Measurements from ENCODE around the gene KRT71.

The KRT71 gene

GRCh38 chr12:52495389-52495788 is 57.6 kb downstream of the KRT71 start:
- H3K79me2 ChIP-seq (ENCODE audit: low read length), result no peaks in the 10 kb centered on the region
- H3K9ac ChIP-seq (ENCODE audit: low read length), result peak overlapping the region; percentile 7; the same call in 1 of the 2 replicates
- H3K9me3 ChIP-seq (ENCODE audit: insufficient read depth, low read length), result no peaks in the 10 kb centered on the region
- H4K20me1 ChIP-seq (ENCODE audit: insufficient read depth, low read length), result no peaks in the 10 kb centered on the region
- peaks cover 27% of the 10 kb centered on the region for H3K4me1 ChIP-seq (ENCODE audit: low read length)
- H3K27me3 ChIP-seq (ENCODE audit: low read depth, low read length), result peaks cover 26% of the 10 kb centered on the region; the same call in 1 of the 2 replicates
- H3K4me2 ChIP-seq (ENCODE audit: low read length), result peak overlapping the region; percentile 74
- H3K27ac ChIP-seq (ENCODE audit: low read length), result no peak overlapping the region
- TF ChIP-seq CTCF (IDR thresholded peaks at IDR 0.05; ENCODE audit: low read depth, low read length), result peak; percentile 22
- TF ChIP-seq EZH2phosphoT487 (IDR thresholded peaks at IDR 0.05; ENCODE audit: low read depth), result no peak
- no peaks in the 10 kb centered on the region for H3K36me3 ChIP-seq (replicated peaks; ENCODE audit: low read depth, low read length)
- peak overlapping the region; percentile 84 for H2AFZ ChIP-seq (ENCODE audit: low read depth, low read length)
- peak overlapping the region; percentile 43 for H3K4me3 ChIP-seq (ENCODE audit: low read length)

DNA sequence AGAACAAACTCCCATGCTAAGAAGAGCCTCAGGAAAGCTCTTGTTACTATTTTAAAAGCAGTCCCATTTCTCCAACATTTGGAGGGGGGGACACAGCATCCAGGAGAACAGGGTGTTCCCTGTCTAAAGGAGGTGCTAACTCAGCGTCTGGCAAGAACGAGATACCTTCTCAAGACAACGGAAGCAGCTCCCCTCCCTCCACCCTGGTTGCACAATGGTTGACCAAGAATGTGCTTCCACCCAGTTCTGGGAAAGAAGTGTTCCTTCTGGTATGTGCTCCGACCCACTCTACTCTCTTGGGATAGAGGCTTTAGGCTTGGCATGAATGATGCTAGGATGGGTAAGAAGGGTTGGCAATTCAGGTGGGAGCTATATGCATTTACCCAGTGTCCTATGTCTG is 58.4 kb downstream of the KRT71 start:
- Histone ChIP-seq H3K27ac (ENCODE audit: low read length) (no peak overlapping the region), H3K4me3 (ENCODE audit: low read length) (no peak overlapping the region), H3K9ac (ENCODE audit: low read length) (no peak overlapping the region), H3K36me3 (replicated peaks; ENCODE audit: low read depth, low read length) (no peaks in the 10 kb centered on the region), H2AFZ (ENCODE audit: low read depth, low read length) (no peak overlapping the region), H4K20me1 (ENCODE audit: insufficient read depth, low read length) (no peaks in the 10 kb centered on the region), H3K9me3 (ENCODE audit: insufficient read depth, low read length) (no peaks in the 10 kb centered on the region), H3K27me3 (ENCODE audit: low read depth, low read length) (peaks cover 26% of the 10 kb centered on the region; the same call in 1 of the 2 replicates), H3K4me1 (ENCODE audit: low read length) (peaks cover 27% of the 10 kb centered on the region), H3K4me2 (ENCODE audit: low read length) (no peak overlapping the region), H3K79me2 (ENCODE audit: low read length) (no peaks in the 10 kb centered on the region)
- no peak for TF ChIP-seq CTCF (IDR thresholded peaks at IDR 0.05; ENCODE audit: low read depth, low read length)
- TF ChIP-seq EZH2phosphoT487 (IDR thresholded peaks at IDR 0.05; ENCODE audit: low read depth), result no peak

DNA sequence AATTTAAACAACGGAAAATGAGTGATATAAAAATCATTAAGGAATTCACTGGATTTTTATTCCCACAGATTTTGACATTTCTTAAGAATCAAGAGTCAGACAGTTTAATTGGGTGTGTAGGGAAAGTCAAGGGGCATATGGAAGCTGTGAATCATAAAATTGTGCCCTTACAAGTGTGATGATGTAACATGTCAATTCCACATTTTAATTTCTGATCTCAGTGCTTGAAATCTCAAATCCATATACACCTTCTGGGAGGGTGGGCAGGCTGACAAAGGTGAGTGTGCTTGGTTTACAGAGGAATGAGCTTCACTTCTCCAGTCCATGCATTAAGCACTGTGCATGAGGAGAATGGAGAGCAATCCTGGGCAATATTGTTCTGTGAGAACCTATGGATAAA is 58.8 kb downstream of the KRT71 start:
- Histone ChIP-seq H3K9me3 (ENCODE audit: insufficient read depth, low read length) (no peaks in the 10 kb centered on the region), H4K20me1 (ENCODE audit: insufficient read depth, low read length) (no peaks in the 10 kb centered on the region), H3K36me3 (replicated peaks; ENCODE audit: low read depth, low read length) (no peaks in the 10 kb centered on the region), H3K79me2 (ENCODE audit: low read length) (no peaks in the 10 kb centered on the region), H3K9ac (ENCODE audit: low read length) (no peak overlapping the region), H3K4me3 (ENCODE audit: low read length) (no peak overlapping the region), H3K4me2 (ENCODE audit: low read length) (no peak overlapping the region), H3K27me3 (ENCODE audit: low read depth, low read length) (peaks cover 26% of the 10 kb centered on the region; the same call in 1 of the 2 replicates), H3K27ac (ENCODE audit: low read length) (no peak overlapping the region), H2AFZ (ENCODE audit: low read depth, low read length) (no peak overlapping the region), H3K4me1 (ENCODE audit: low read length) (peaks cover 27% of the 10 kb centered on the region)
- TF ChIP-seq CTCF (IDR thresholded peaks at IDR 0.05; ENCODE audit: low read depth, low read length) (no peak), EZH2phosphoT487 (IDR thresholded peaks at IDR 0.05; ENCODE audit: low read depth) (no peak)

All from OCI-LY3 (cell line).